ENCODE measurements around the gene B3GAT1.

B3GAT1 gene

DNA sequence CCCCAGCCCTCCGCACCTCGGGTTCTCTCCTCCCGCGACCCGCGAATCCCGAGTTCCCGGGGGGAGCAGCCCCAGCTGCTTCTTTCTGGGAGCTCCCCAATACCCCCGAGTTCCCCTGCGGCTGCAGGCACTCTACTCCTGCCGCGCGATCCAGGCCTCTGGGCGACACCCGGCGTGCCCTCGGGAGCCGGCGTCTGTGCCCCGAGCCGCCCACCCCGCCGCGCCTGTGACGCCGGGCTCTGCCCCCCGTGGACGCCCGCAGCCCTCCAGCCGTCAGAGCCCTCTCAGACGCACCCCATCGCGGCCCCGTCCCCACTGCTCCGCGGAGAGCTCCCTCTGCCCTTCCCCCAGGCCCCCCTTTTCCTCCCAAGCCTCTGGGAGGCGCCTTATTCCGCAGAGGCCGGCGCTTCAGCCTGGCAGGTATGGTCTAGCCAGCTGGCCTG, 79.8 kb downstream of the B3GAT1 start:
- peak in 1 of 3 donors; percentile 2 for DNase-seq

DNA sequence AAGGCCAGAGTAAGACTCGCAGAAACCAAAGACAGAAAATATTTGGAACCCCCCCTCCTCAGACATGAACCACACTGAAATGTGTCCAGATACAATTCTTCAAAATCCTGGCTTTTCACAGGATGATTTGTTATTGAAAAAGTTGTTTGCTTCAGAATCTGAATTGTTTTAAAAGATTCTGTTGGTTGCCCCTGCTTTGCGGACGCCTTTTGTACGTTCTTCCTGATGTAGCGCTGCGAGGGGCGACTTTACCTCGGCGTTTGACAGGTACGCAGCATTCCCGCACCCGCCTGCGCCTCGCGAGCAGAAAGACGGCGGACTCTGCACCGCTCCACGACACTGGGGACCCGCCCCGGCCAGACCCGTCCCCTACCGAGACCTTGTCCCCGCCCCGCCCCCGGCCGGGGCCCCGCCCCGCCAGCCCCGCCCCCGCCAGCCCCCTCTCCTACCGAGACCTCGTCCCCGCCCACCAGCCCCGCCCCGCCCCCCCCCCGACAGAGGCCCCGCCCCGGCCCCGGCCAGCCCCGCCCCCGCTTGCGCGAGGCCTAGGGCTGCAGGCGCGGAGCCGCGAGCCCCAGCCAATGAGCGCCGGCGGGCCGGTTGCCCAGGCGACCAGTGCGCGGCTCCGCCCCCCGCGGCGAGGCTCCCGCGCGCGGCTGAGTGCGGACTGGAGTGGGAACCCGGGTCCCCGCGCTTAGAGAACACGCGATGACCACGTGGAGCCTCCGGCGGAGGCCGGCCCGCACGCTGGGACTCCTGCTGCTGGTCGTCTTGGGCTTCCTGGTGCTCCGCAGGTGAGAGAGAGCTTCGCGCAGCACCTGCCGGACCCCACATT, 80.5 kb downstream of the B3GAT1 start, which contains the start of gene GLB1L2:
TSS of gene GLB1L2 (plus strand) at position 635 of the 835 bp plus-strand sequence. CDS start at position 709, 74 bp downstream.
- peak; percentile 58 to 86 (median 76) for DNase-seq

DNA sequence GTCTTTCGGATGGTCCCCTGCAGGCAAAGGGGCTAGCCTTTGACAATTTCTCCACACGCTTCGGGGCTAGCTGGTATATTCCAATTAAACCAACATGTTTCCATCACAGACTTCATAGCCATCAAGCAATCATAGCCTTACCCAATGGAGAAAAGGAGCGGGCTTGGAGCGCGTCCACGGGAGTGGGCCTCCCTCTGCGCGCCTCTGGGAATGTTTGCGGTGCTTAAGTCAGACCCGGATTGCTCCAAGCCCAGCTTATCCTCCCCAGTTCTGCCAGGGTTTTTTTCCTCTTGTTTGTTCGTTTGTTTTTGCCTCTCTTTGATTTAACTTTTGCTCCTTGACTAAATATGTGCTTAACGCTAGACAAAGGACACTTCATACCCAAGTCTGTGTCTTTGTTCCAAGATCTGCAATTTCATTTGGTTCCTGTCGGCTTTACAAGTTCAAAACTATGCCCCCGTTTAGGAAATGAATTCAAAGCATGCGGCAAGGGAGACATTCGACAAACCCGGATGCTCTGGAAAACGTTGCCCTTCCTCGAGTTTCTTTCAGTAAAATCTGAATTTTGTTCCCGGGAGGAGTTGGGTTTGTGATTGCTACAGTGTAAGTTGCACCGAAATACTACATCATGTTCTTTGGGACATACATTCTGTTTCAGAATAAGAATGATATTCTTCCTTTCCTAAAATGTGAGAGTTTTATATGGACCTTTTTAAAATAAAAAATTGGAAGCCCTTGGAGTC, 81.3 kb downstream of the B3GAT1 start:
- DNase-seq, result peak in 1 of 3 donors; percentile 1

Data from suppressor macrophage treated with lipopolysaccharide for 1 hour (primary cell).